Brain microvascular endothelial cell (primary cell): ENCODE results near the gene C6orf15.

Experiments used
- DNase-seq: peaks from one replicate; pipeline ENCODE4 v3.0.0-alpha.2; 2020
- H3K27ac ChIP-seq: fragments of 250-450 bp; sonication (Bioruptor Pico); 2 replicates; pipeline ENCODE4 v1.5.1; 2020; ENCODE audit warnings: mild to moderate bottlenecking, moderate library complexity
- H3K27me3 ChIP-seq: fragments of 250-450 bp; sonication (Bioruptor Pico); replicated peaks from 2 replicates; pipeline ENCODE4 v1.5.1; 2020; ENCODE audit warnings: mild to moderate bottlenecking
- H3K36me3 ChIP-seq: fragments of 250-450 bp; sonication (Bioruptor Pico); replicated peaks from 2 replicates; pipeline ENCODE4 v1.5.1; 2020; ENCODE audit warnings: mild to moderate bottlenecking
- H3K4me3 ChIP-seq: 2 replicates; pipeline ENCODE4 v1.5.1; 2011; ENCODE audit warnings: low read depth, mild to moderate bottlenecking, control low read depth, low read length, moderate library complexity
- in situ Hi-C: cut with HindIII; loops from 2 replicates; pipeline ENCODE4 v1.10.0; 2017; ENCODE audit warnings: low sequenced_read_pairs, low pct_ligation_motif_present
- TF ChIP-seq, protein P1 (sequence below): IDR thresholded peaks from 2 replicates; pipeline ENCODE4 v1.5.1; 2011; ENCODE audit warnings: low read depth, mild to moderate bottlenecking, moderate library complexity, low read length, control low read depth, inconsistent platforms; ENCODE audit errors: missing control alignments

Gene C6orf15

DNA sequence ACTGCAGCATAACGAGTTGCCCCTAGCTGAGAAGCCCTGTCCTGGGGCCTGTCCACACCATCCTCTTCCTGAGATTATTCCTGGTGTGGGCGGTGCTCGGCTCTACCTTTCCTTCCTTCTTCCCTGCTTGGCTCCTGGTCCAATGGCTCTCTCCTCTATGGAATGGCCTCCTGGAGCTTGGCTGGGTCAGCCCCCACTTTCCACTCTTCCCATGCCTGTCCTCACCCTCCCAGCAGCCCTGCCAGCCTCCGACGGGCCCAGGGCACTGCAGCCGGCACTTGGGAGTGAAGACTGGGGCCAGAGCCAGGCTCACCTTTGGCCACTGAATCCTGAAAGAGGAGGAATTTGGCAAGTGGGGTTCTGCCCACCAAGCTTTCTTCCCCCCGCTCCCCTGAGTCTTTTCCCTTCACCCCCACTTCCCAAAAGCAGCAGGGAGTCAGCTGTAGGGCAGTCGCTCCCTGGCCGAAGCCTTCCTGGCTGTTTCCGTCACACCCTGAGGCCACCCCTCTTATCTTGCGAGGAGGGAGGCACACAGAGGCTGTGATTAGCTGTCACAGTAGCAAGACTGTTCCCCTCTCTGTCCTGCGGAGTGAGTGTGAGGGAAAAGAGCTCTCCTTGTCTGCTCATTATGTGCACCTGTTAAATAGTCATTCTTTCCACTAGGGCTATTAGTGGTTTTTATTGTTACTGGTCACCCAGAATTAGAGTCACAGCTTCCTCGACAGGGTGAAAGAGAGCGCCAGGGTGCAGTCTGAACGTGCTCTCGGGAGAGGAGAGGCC lies 14.2 kb upstream of the C6orf15 start:
- in situ Hi-C loops: no loop called here
- DNase-seq: no peak
- TF ChIP-seq, protein P1, sequence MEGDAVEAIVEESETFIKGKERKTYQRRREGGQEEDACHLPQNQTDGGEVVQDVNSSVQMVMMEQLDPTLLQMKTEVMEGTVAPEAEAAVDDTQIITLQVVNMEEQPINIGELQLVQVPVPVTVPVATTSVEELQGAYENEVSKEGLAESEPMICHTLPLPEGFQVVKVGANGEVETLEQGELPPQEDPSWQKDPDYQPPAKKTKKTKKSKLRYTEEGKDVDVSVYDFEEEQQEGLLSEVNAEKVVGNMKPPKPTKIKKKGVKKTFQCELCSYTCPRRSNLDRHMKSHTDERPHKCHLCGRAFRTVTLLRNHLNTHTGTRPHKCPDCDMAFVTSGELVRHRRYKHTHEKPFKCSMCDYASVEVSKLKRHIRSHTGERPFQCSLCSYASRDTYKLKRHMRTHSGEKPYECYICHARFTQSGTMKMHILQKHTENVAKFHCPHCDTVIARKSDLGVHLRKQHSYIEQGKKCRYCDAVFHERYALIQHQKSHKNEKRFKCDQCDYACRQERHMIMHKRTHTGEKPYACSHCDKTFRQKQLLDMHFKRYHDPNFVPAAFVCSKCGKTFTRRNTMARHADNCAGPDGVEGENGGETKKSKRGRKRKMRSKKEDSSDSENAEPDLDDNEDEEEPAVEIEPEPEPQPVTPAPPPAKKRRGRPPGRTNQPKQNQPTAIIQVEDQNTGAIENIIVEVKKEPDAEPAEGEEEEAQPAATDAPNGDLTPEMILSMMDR: no peak
- H3K27ac ChIP-seq: no peak overlapping the region
- peaks cover 4% of the 10 kb centered on the region for H3K27me3 ChIP-seq
- no peak overlapping the region for H3K4me3 ChIP-seq
- H3K36me3 ChIP-seq: no peaks in the 10 kb centered on the region

DNA sequence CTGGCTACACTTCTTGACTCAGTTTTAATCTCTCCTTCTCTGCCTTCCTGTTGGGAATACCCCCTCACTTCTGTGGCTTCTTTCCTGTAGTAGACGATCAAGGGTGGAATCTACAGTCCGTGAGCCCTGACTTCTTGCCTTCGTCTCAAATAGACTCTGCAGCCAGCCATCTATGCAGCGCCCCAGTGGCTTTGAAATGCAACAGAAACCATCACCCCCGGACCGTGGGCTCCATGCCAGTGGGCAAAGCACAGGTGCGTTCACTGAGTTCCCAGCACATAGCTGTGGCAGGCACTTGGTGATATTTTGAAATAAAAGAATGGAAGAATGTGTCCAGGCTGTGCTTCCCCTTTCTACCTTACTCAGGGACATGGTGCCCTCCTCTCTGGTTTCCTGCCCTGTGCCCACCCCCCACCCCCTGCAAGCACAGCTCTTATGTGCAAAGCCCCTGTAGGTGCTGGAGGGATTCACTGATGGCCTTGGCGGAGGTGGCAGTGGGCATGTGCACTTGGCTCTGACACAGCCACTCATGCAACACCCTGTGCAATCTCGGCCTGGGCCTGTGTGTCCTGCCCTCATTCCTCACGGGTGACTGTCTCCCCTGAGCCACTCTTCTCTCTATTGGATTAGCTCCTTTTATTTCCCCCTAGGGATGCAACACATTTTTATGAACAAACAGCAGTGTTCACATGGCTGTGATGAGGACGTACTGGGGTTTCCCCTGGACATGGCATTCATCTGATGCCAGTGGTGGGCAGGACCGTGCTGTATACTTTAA lies 13.4 kb upstream of the C6orf15 start:
- TF ChIP-seq, protein P1: no peak
- DNase-seq: peak; percentile 55
- Histone ChIP-seq H3K27me3 (peaks cover 4% of the 10 kb centered on the region), H3K4me3 (no peak overlapping the region), H3K27ac (no peak overlapping the region), H3K36me3 (no peaks in the 10 kb centered on the region)
- in situ Hi-C loops: no loop called here

DNA sequence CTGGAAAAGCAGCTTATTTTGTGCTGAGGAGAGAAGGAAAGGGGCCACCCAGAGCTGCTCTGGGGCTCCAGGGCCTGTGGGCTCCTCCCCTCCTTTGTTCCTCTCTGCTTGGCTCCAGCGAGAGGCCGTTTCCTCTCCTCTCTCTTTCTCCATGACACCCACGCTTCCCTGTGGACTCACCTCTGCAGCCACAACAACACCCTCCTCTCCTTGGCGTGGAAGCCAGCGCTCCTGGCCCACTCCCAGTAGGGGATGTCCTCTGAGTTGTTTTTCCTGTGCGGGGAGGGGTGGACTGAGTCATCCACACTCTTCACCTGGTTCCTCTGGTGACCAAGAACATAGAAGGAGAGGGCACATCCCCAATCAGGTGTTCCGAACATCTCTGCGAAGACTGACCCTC lies 12.8 kb upstream of the C6orf15 start:
- TF ChIP-seq, protein P1: no peak
- in situ Hi-C loops: no loop called here

DNA sequence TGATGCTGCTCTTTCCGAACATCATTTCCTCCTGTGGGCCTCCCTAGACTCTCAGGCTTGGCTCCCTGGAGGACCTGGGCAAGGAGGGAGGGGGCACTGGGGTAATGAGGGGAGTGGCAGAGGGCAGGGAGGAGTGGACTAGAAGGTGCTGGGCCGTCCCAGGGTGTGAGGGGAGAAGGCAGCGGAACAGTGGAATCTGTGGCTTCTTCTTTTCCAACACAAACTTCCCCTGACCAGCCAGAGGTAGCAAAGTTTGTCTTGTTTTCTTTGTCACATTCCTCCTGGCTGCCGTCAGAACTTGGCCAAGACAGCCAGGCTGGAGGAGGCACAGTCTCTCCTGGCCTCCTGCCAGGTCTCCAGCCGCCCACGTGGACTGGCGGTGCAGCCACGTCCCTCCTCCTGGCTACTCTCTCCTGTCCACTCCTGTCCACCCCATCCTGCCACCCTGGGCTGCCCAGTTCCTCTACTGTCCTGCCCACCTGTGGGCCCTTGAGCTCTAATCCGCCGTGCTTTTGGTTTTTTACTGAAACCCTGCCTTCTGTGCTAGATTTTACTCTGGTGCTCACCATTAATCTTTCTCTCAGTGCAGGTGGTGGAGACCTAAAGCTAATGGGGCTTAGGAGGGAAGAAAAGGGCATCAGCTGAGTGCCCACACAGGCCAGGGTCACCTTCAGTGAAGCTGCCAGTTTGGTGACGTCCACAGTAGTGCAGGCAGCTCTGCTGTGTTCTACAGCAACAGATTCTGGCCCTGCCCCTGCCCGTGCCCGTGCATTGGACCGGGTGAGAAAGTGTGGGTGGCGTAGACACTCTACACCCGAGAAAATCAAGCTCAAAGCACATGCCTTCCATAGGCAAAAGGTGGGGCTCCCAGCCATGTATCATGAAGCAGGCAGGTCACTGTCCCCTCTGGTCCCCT lies 10.7 kb upstream of the C6orf15 start:
- H3K27ac ChIP-seq: peak overlapping the region; percentile 66
- H3K27me3 ChIP-seq: no peaks in the 10 kb centered on the region
- TF ChIP-seq, protein P1: no peak
- H3K4me3 ChIP-seq: no peak overlapping the region
- DNase-seq: peak; percentile 90
- H3K36me3 ChIP-seq: no peaks in the 10 kb centered on the region
- in situ Hi-C loops: no loop called here

More for the DNA sequence above, 12.8 kb upstream of the C6orf15 start:
- Histone ChIP-seq H3K4me3 (no peak overlapping the region), H3K27ac (no peak overlapping the region), H3K36me3 (no peaks in the 10 kb centered on the region), H3K27me3 (peaks cover 4% of the 10 kb centered on the region)
- peak; percentile 14 for DNase-seq

DNA sequence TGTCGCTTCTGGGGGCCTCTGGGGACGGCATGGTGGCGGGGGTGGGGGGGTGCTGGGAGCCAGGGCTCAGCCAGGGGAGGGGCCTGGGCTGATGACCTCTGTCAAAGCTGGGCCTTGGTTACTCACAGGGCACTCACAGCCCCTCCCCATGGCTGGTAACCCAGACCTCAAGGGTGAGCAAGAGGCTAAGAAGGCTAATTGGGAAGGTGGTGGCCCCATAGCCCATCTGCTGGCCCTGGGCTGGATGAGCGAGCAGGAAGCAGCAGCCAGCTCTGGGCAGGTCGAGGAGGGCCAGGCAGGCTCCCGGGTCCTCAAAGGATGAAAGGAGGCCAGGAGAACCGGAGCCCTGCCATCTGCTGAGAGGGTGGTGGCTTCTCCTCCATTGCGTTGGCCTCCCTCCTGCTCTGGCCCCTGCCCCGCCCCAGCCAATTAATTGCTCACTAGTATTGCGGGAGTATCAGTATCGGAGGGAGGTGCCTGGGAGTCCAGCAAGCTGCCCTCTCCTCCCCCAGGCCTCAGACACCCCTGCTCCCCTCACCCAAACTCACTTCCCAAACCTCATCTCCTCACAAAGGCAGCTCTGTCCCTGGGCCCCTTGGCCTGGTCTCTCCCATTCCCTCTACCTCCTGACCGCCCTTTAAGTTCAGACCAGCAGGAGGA lies 8.9 kb upstream of the C6orf15 start:
- no peak for DNase-seq
- H3K27me3 ChIP-seq: no peaks in the 10 kb centered on the region
- TF ChIP-seq, protein P1: no peak
- H3K4me3 ChIP-seq: no peak overlapping the region
- H3K27ac ChIP-seq: no peak overlapping the region
- H3K36me3 ChIP-seq: no peaks in the 10 kb centered on the region
- in situ Hi-C loops: no loop called here
